ENCODE data around the gene ANKRD13D. TPM values are rescaled to one million over a fixed set of nuclear protein-coding genes. Genes with fewer than 3 reads are reported as not detected.

ANKRD13D gene
- total and polyA plus RNA-seq, 2 experiments from 2014 or later: 20.3 to 30.8 TPM

- H3K9me2 ChIP-seq (ENCODE audit: insufficient read depth): no peaks in the 10 kb centered on the region
- H3K4me1 Mint-ChIP-seq: no peaks in the 10 kb centered on the region; the same call in 2 of the 3 replicates
- H3K9me3 Mint-ChIP-seq: no peaks in the 10 kb centered on the region
- H3K36me3 ChIP-seq (ENCODE audit: insufficient read depth): no peaks in the 10 kb centered on the region
- H3K27ac ChIP-seq (ENCODE audit: low read depth): no peak overlapping the region
- DNase-seq (ENCODE audit: low spot score) (no peak), ATAC-seq (no peak)
- no peak overlapping the region for H2AFZ ChIP-seq
- no peaks in the 10 kb centered on the region for H3K27me3 ChIP-seq (ENCODE audit: insufficient read depth)
- peaks cover 4% of the 10 kb centered on the region; the same call in 1 of the 2 replicates for H3F3A ChIP-seq (replicated peaks; ENCODE audit: low read depth)
- H4K20me1 ChIP-seq (replicated peaks; ENCODE audit: insufficient read depth): no peaks in the 10 kb centered on the region
- no peak overlapping the region for H3K4me3 ChIP-seq
- TF ChIP-seq POLR2AphosphoS5 (IDR thresholded peaks at IDR 0.05; ENCODE audit: low read depth): no peak
- no peak for TF ChIP-seq ZNF114 (CRISPR knock-in tag; IDR thresholded peaks at IDR 0.05)
- no peak for TF ChIP-seq STAT1 (IDR thresholded peaks at IDR 0.05; ENCODE audit: unreplicated experiment)
- TF ChIP-seq ETS1 (IDR thresholded peaks at IDR 0.05): no peak
- TF ChIP-seq EZH2 (IDR thresholded peaks at IDR 0.05; ENCODE audit: low read depth, unreplicated experiment): no peak
- TF ChIP-seq CTCF (conservative IDR thresholded peaks at IDR 0.05; ENCODE audit: low read depth in 2 of 2): no peak
- no peak for TF ChIP-seq JUNB (IDR thresholded peaks at IDR 0.05; ENCODE audit: unreplicated experiment)
- no peak for TF ChIP-seq ZNF331 (CRISPR knock-in tag; IDR thresholded peaks at IDR 0.05; ENCODE audit: low read depth)
- TF ChIP-seq CREB1 (CRISPR knock-in tag; IDR thresholded peaks at IDR 0.05; ENCODE audit: low read depth): no peak
- no peak for TF ChIP-seq REST (IDR thresholded peaks at IDR 0.05; ENCODE audit: unreplicated experiment)
- TF ChIP-seq ZNF462 (CRISPR knock-in tag; IDR thresholded peaks at IDR 0.05): no peak
- TF ChIP-seq NANOG (IDR thresholded peaks at IDR 0.05; ENCODE audit: borderline replicate concordance): no peak
- TF ChIP-seq EZH2phosphoT487 (IDR thresholded peaks at IDR 0.05; ENCODE audit: unreplicated experiment): no peak
- peaks cover 11% of the 10 kb centered on the region for H3K27me3 Mint-ChIP-seq (ENCODE audit: insufficient read depth, low read depth, poor library complexity)
- H3K4me1 ChIP-seq (ENCODE audit: insufficient read depth): peaks cover 5% of the 10 kb centered on the region; the same call in 1 of the 2 replicates
- no peak overlapping the region for H3K4me2 ChIP-seq
- no peak overlapping the region for H3K4me3 Mint-ChIP-seq
- H3K79me2 ChIP-seq (replicated peaks; ENCODE audit: insufficient read depth): no peaks in the 10 kb centered on the region
- no peak overlapping the region for H3K27ac Mint-ChIP-seq
- no peaks in the 10 kb centered on the region for H3K36me3 Mint-ChIP-seq (ENCODE audit: low read depth)
These were observed 18.5 kb downstream of the ANKRD13D start for GRCh38 chr11:67307545-67308001.
